Loucy (cell line): ENCODE measurements around the gene SCAMP2.

Experiments
- CTCF ChIP-seq: fragments of 200-600 bp; sonication (generic); conservative IDR thresholded peaks from 2 replicates; pipeline ENCODE4 v1.5.1; 2014; ENCODE audit warnings: mild to moderate bottlenecking, antibody characterized with exemption, low read length
- EZH2phosphoT487 ChIP-seq: fragments of 200-600 bp; IDR thresholded peaks from 2 replicates; pipeline ENCODE4 v1.6.1; 2018; ENCODE audit warnings: antibody characterized with exemption, mild to moderate bottlenecking, moderate library complexity, borderline replicate concordance

- TF ChIP-seq CTCF (no peak), EZH2phosphoT487 (no peak)
Observed at GRCh38 chr15:74857671-74858368, 15.3 kb downstream of the SCAMP2 start.
